Activated naive CD4-positive, alpha-beta T cell treated with anti-CD3 and anti-CD28 coated beads, Interleukin-2, amount 50 U/mL, for 24 hours (primary cell): ENCODE data around the gene AEBP1.
A peak's percentile ranks its signal among the peaks of the same experiment; 100 is the strongest.

ENCODE experiments used
- H3K27ac Mint-ChIP-seq: one replicate; pipeline ENCODE4 v1.8.0; 2021; ENCODE audit warnings: mild to moderate bottlenecking, mixed read lengths
- H3K27me3 Mint-ChIP-seq: one replicate; pipeline ENCODE4 v1.8.0; 2021; ENCODE audit warnings: mixed read lengths
- H3K36me3 Mint-ChIP-seq: one replicate; pipeline ENCODE4 v1.8.0; 2021; ENCODE audit warnings: mixed read lengths
- H3K4me1 Mint-ChIP-seq: one replicate; pipeline ENCODE4 v1.8.0; 2021; ENCODE audit warnings: mixed read lengths
- H3K4me3 Mint-ChIP-seq: one replicate; pipeline ENCODE4 v1.8.0; 2021; ENCODE audit warnings: mild to moderate bottlenecking, mixed read lengths
- H3K9me3 Mint-ChIP-seq: one replicate; pipeline ENCODE4 v1.8.0; 2021; ENCODE audit warnings: mixed read lengths

The AEBP1 gene

DNA sequence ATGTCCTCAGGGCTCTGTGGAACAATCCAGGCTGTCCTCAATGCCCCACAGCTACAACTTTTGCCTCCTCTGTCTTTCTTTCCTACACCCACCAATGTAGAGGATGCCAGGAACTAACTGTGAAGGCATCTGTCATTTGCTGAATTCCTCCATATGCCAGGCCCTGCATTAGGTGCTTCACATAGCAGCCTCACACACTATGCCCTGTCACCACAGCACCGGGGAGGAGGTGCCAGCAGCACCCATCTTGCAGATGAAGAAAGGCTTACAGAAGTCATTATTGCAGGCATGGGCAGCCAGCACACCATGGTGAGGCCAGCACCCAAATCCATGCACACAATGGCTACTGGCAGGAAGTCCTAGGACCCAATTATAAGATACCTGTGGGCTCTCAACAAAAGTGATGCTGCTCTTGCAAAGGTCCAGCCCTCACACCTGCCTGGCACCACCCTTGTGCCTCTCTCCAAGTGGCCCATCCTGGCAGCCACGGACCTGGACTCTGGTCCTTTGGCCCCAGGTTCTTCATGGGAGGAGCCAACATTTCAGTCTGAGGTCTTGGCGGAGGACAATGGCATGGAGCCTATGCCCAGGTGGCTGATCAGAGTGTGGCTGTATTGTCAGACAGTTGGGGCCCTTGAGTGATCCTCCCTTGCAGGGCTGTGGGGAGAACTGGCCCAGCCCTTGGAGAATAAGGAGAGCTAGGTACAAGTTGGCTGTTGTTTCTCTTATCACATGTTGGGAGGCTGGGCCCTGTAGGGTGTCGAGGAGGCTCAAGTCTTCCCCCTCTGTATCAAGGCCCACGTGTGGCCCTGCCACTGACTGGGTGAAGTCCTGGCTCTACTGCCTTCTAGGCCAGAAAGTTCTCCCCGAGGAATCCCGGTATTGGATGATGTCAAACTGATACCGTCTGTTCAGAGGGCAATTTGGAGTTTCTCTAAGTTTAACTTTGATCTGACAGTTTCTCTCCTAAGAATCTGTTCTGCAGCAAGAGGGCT lies 51.3 kb downstream of the AEBP1 start:
- Mint-ChIP-seq H3K9me3 (no peaks in the 10 kb centered on the region), H3K27me3 (no peaks in the 10 kb centered on the region), H3K36me3 (no peaks in the 10 kb centered on the region), H3K4me1 (no peaks in the 10 kb centered on the region), H3K4me3 (no peak overlapping the region), H3K27ac (no peak overlapping the region)

DNA sequence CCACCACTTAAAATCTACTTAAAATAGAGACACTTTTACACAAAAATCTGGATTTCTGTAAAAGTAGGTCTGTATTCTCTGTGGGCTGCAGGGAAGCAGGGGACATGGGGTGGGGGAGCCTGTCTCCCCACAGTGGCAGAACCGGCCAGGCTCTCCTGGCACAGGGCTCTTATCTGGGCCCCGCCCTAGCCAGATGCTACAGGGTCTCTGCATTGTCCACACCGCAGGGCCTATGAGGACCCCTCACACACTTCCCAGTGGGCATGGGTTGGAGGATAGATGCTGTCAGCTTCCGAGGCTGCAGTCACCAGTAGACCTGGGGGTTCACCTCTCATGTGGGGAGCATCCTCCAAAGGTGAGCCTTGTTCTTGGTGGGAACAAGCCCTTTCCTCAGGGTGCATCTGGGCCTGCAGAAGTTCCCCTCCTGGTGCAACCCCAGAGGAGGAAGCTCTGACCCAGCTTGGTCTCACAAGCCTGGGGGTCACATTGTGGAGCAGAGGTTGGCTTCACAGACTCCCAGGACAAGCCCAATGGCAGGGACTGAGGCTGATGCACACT lies 52.4 kb downstream of the AEBP1 start:
- H3K27me3 Mint-ChIP-seq, result no peaks in the 10 kb centered on the region

DNA sequence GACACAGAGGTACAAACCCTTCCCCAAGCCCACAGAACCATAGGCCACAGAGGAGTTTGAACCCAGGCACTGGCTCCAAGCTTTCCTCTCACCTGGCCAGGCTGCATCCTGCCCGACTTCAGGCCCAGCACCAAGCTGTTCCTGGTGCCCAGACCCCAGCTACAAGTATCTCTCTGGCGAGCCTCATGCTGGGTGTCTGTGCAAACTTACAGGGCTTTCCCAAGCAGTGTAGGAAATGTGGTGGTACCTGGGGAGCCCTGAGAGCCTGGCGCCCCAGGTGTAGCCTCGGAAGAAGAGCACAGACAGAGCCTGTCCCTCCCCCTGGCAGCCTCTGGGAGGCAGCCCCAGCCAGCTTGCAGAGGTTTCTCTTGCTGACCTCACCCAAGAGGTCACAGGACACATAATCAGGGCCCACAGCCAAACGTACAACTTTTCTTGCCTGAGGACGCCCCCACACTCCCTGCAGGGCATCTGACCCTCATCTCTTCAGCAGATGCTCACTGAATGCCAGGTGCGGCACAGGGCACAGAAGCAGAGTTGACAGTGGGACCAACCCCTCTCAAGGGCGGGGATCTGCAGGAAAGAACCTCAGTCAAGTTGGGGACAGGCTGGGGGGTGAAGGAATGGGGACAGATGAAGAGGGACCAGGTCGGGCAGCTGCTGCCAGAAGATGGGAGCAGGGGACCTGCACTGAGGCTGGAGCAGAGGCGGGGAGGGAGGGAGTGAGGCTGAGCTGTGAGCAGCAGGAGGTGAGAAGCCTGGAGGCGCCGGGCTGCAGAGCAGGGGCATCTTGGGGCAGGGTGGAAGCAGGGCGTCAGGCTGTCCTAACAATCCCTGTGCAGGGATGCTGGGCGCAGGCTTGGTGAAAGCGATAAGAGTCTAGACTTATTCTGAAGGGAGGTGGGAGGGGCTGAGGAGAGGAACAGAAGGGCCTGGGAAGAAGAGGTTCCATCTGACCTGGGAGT lies 53.3 kb downstream of the AEBP1 start:
- Mint-ChIP-seq H3K4me3 (no peak overlapping the region), H3K36me3 (no peaks in the 10 kb centered on the region), H3K27ac (no peak overlapping the region), H3K9me3 (no peaks in the 10 kb centered on the region), H3K27me3 (no peaks in the 10 kb centered on the region), H3K4me1 (no peaks in the 10 kb centered on the region)

More for the DNA sequence above, 52.4 kb downstream of the AEBP1 start:
- Mint-ChIP-seq H3K9me3 (no peaks in the 10 kb centered on the region), H3K4me1 (no peaks in the 10 kb centered on the region), H3K4me3 (no peak overlapping the region), H3K36me3 (no peaks in the 10 kb centered on the region), H3K27ac (no peak overlapping the region)

- no peaks in the 10 kb centered on the region for H3K36me3 Mint-ChIP-seq
- H3K27ac Mint-ChIP-seq, result no peak overlapping the region
- no peak overlapping the region for H3K4me3 Mint-ChIP-seq
- no peaks in the 10 kb centered on the region for H3K4me1 Mint-ChIP-seq
- H3K27me3 Mint-ChIP-seq, result no peaks in the 10 kb centered on the region
- H3K9me3 Mint-ChIP-seq, result no peaks in the 10 kb centered on the region
Measured at GRCh38 chr7:44158096-44158872, 54.1 kb downstream of the AEBP1 start.

GRCh38 chr7:44158873-44159631 lies 54.9 kb downstream of the AEBP1 start:
- Mint-ChIP-seq H3K9me3 (no peaks in the 10 kb centered on the region), H3K36me3 (no peaks in the 10 kb centered on the region), H3K4me3 (no peak overlapping the region), H3K27me3 (no peaks in the 10 kb centered on the region), H3K27ac (no peak overlapping the region), H3K4me1 (no peaks in the 10 kb centered on the region)

GRCh38 chr7:44159824-44160630 lies 55.9 kb downstream of the AEBP1 start:
- no peaks in the 10 kb centered on the region for H3K4me1 Mint-ChIP-seq
- H3K27me3 Mint-ChIP-seq, result no peaks in the 10 kb centered on the region
- H3K27ac Mint-ChIP-seq, result no peak overlapping the region
- H3K36me3 Mint-ChIP-seq, result peaks cover 1% of the 10 kb centered on the region
- peaks cover 6% of the 10 kb centered on the region for H3K9me3 Mint-ChIP-seq
- no peak overlapping the region for H3K4me3 Mint-ChIP-seq

GRCh38 chr7:44161371-44161770 lies 57.2 kb downstream of the AEBP1 start:
- peaks cover 6% of the 10 kb centered on the region for H3K9me3 Mint-ChIP-seq
- H3K27me3 Mint-ChIP-seq, result no peaks in the 10 kb centered on the region
- H3K4me1 Mint-ChIP-seq, result no peaks in the 10 kb centered on the region
- no peak overlapping the region for H3K4me3 Mint-ChIP-seq
- peaks cover 1% of the 10 kb centered on the region for H3K36me3 Mint-ChIP-seq
- no peak overlapping the region for H3K27ac Mint-ChIP-seq

DNA sequence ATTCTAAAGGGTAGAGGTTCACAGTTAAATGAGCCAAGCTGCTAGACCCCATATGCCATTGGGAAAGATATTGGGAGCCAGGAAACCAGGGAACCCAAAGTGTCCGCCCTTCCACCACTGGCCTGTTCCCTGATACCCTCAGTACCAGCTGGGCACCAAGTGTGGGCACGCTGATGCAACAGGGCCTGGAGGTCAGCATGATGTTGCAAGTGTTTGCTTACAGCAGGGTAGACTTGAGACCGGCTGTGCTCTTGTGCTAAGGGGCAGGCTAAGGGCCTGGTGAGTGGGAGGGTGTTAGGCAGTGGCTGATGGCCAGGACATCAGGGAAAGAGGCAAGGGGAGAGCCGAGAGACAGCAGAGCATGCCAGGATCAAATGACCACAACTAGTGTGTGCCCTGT lies 58.0 kb downstream of the AEBP1 start:
- Mint-ChIP-seq H3K36me3 (peaks cover 1% of the 10 kb centered on the region), H3K9me3 (peaks cover 6% of the 10 kb centered on the region), H3K27ac (peak overlapping the region; percentile 19), H3K4me1 (peaks cover 2% of the 10 kb centered on the region), H3K27me3 (no peaks in the 10 kb centered on the region), H3K4me3 (no peak overlapping the region)

GRCh38 chr7:44162785-44163395 lies 58.7 kb downstream of the AEBP1 start:
- Mint-ChIP-seq H3K4me3 (no peak overlapping the region), H3K4me1 (peaks cover 9% of the 10 kb centered on the region), H3K36me3 (peaks cover 1% of the 10 kb centered on the region), H3K9me3 (peaks cover 6% of the 10 kb centered on the region), H3K27ac (no peak overlapping the region), H3K27me3 (no peaks in the 10 kb centered on the region)

GRCh38 chr7:44163591-44163990 lies 59.4 kb downstream of the AEBP1 start:
- H3K4me1 Mint-ChIP-seq, result peaks cover 10% of the 10 kb centered on the region
- H3K27me3 Mint-ChIP-seq, result no peaks in the 10 kb centered on the region
- H3K9me3 Mint-ChIP-seq, result peaks cover 6% of the 10 kb centered on the region
- peaks cover 1% of the 10 kb centered on the region for H3K36me3 Mint-ChIP-seq
- H3K27ac Mint-ChIP-seq, result no peak overlapping the region
- no peak overlapping the region for H3K4me3 Mint-ChIP-seq
